ENCODE measurements around the gene MYO1G.

MYO1G gene

DNA sequence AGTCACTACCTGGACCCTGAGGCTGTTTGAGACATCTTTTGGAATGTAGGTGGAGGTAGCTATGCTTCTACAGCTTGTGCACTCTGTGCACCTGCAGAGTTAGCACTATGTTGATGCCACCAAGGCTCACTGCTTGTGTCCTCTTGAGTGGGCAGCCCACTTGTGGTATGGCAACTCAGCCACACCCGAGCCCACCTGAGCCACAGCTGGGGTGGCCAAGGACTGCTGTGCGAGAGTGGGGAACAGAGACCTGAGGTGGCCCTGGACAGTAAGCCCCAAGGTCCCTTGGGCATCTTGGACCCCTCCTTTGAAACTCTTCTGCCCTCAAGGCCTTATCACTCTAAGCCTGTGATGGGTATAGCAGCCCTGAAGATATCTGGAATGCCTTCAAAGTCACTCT lies 25.7 kb downstream of the MYO1G start:
- no peak overlapping the region for H2BK120ac ChIP-seq (ENCODE audit: low read depth, low read length)
- H3K23ac ChIP-seq (ENCODE audit: low read depth, low read length, poor library complexity): no peak overlapping the region
- H3K4ac ChIP-seq (ENCODE audit: low read length): no peak overlapping the region
- no peaks in the 10 kb centered on the region for H3K79me1 ChIP-seq (ENCODE audit: low read depth, low read length)
- H4K91ac ChIP-seq (ENCODE audit: low read depth, low read length, poor library complexity): no peak overlapping the region
- no peak overlapping the region for H3K4me2 ChIP-seq (ENCODE audit: insufficient read depth, low read length, poor library complexity, severe bottlenecking)
- H3K4me3 ChIP-seq (ENCODE audit: low read length in 2 of 2): no peak overlapping the region
- H2AK5ac ChIP-seq (ENCODE audit: low read depth, low read length): no peak overlapping the region
- no peaks in the 10 kb centered on the region for H3K9me3 ChIP-seq (replicated peaks in 1 of 2; ENCODE audit: control insufficient read depth in 2 of 2, insufficient read depth in 1 of 2, low read depth in 1 of 2, low read length in 2 of 2)
- H3K18ac ChIP-seq (ENCODE audit: low read length): no peak overlapping the region
- H3K9ac ChIP-seq (ENCODE audit: low read depth, low read length, poor library complexity): no peak overlapping the region
- no peak overlapping the region for H3K14ac ChIP-seq (ENCODE audit: low read length)
- peaks cover 0 to 7% of the 10 kb centered on the region in 2 donors for H3K4me1 ChIP-seq (ENCODE audit: control insufficient read depth in 2 of 2, insufficient read depth in 1 of 2, low read depth in 1 of 2, low read length in 2 of 2)
- WGBS, 2 donors (ENCODE audit: extremely low coverage in 2 of 2, insufficient read length in 2 of 2, insufficient replicate concordance in 1 of 2): no CpG with 5 or more reads among the region's 2 CpGs
- no peak overlapping the region for H2BK5ac ChIP-seq (ENCODE audit: low read length)
- DNase-seq (ENCODE audit: low spot score): no peak
- H3K27me3 ChIP-seq (ENCODE audit: control insufficient read depth in 3 of 3, insufficient read depth in 3 of 3, low read depth in 1 of 3, low read length in 3 of 3): peaks cover 0 to 9% (median 0%) of the 10 kb centered on the region in 3 experiments
- H2BK15ac ChIP-seq (ENCODE audit: low read length): no peak overlapping the region
- H2AFZ ChIP-seq (ENCODE audit: low read length): no peak overlapping the region
- no peak overlapping the region for H2BK12ac ChIP-seq (ENCODE audit: low read length)
- no peak overlapping the region for H3K27ac ChIP-seq (replicated peaks; ENCODE audit: low read length)
- H4K8ac ChIP-seq (ENCODE audit: low read depth, low read length): peak overlapping the region; percentile 29
- H3K36me3 ChIP-seq (replicated peaks in 1 of 2; ENCODE audit: control insufficient read depth in 2 of 2, insufficient read depth in 2 of 2, low read length in 2 of 2): no peaks in the 10 kb centered on the region

DNA sequence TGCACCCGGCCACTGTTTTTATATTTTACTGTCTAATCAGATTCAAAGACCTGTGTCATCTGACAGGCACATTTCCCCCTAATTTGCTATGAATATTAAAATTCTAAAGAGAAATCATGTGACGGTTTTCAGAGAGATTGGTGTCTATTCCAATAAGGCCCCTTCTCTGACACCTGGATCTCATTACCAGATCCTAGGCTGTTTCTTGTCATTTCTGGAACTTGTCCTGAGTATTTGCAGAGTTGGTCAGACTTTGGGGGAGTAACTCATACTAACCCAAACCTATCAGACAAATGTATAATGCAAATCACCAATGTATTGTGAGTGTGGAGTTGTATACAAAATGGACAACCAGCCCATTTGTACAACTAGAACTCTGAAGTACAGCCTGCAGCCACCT lies 29.5 kb downstream of the MYO1G start:
- no CpG with 5 or more reads among the region's 2 CpGs for WGBS, 2 donors (ENCODE audit: extremely low coverage in 2 of 2, insufficient read length in 2 of 2, insufficient replicate concordance in 1 of 2)
- H2BK5ac ChIP-seq (ENCODE audit: low read length): no peak overlapping the region

GRCh38 chr7:44945479-44945878 lies 33.3 kb downstream of the MYO1G start:
- Histone ChIP-seq H3K18ac (ENCODE audit: low read length) (no peak overlapping the region), H2AFZ (ENCODE audit: low read length) (no peak overlapping the region), H4K91ac (ENCODE audit: low read depth, low read length, poor library complexity) (no peak overlapping the region), H3K36me3 (replicated peaks in 1 of 2; ENCODE audit: control insufficient read depth in 2 of 2, insufficient read depth in 2 of 2, low read length in 2 of 2) (no peaks in the 10 kb centered on the region), H3K9me3 (replicated peaks in 1 of 2; ENCODE audit: control insufficient read depth in 2 of 2, insufficient read depth in 1 of 2, low read depth in 1 of 2, low read length in 2 of 2) (no peaks in the 10 kb centered on the region), H3K14ac (ENCODE audit: low read length) (no peak overlapping the region), H2AK5ac (ENCODE audit: low read depth, low read length) (no peak overlapping the region), H2BK12ac (ENCODE audit: low read length) (no peak overlapping the region), H3K4ac (ENCODE audit: low read length) (no peak overlapping the region), H3K4me1 (ENCODE audit: control insufficient read depth in 2 of 2, insufficient read depth in 1 of 2, low read depth in 1 of 2, low read length in 2 of 2) (no peaks in the 10 kb centered on the region), H3K4me3 (ENCODE audit: low read length in 2 of 2) (no peak overlapping the region), H3K23ac (ENCODE audit: low read depth, low read length, poor library complexity) (no peak overlapping the region), H3K27ac (replicated peaks; ENCODE audit: low read length) (no peak overlapping the region), H3K4me2 (ENCODE audit: insufficient read depth, low read length, poor library complexity, severe bottlenecking) (no peak overlapping the region), H4K8ac (ENCODE audit: low read depth, low read length) (no peak overlapping the region), H3K27me3 (ENCODE audit: control insufficient read depth in 3 of 3, insufficient read depth in 3 of 3, low read depth in 1 of 3, low read length in 3 of 3) (peaks cover 0 to 5% (median 0%) of the 10 kb centered on the region in 3 experiments), H3K79me1 (ENCODE audit: low read depth, low read length) (no peaks in the 10 kb centered on the region), H2BK15ac (ENCODE audit: low read length) (no peak overlapping the region), H3K9ac (ENCODE audit: low read depth, low read length, poor library complexity) (no peak overlapping the region), H2BK120ac (ENCODE audit: low read depth, low read length) (no peak overlapping the region), H2BK5ac (ENCODE audit: low read length) (no peak overlapping the region)
- no peak for DNase-seq (ENCODE audit: low spot score)
- no CpG with 5 or more reads among the region's 1 CpG for WGBS, 2 donors (ENCODE audit: extremely low coverage in 2 of 2, insufficient read length in 2 of 2, insufficient replicate concordance in 1 of 2)

More for the DNA sequence above, 29.5 kb downstream of the MYO1G start:
- H3K27ac ChIP-seq (replicated peaks; ENCODE audit: low read length): no peak overlapping the region
- no peak overlapping the region for H2BK15ac ChIP-seq (ENCODE audit: low read length)
- no peak overlapping the region for H4K91ac ChIP-seq (ENCODE audit: low read depth, low read length, poor library complexity)
- H2BK120ac ChIP-seq (ENCODE audit: low read depth, low read length): no peak overlapping the region
- no peaks in the 10 kb centered on the region for H3K4me1 ChIP-seq (ENCODE audit: control insufficient read depth in 2 of 2, insufficient read depth in 1 of 2, low read depth in 1 of 2, low read length in 2 of 2)
- H3K36me3 ChIP-seq (replicated peaks in 1 of 2; ENCODE audit: control insufficient read depth in 2 of 2, insufficient read depth in 2 of 2, low read length in 2 of 2): no peaks in the 10 kb centered on the region
- no peak overlapping the region for H2AK5ac ChIP-seq (ENCODE audit: low read depth, low read length)
- no peak overlapping the region for H3K18ac ChIP-seq (ENCODE audit: low read length)
- H3K27me3 ChIP-seq (ENCODE audit: control insufficient read depth in 3 of 3, insufficient read depth in 3 of 3, low read depth in 1 of 3, low read length in 3 of 3): peaks cover 0 to 9% (median 0%) of the 10 kb centered on the region in 3 experiments
- no peak overlapping the region for H2AFZ ChIP-seq (ENCODE audit: low read length)
- H3K4me3 ChIP-seq (ENCODE audit: low read length in 2 of 2): no peak overlapping the region
- no peak overlapping the region for H3K4me2 ChIP-seq (ENCODE audit: insufficient read depth, low read length, poor library complexity, severe bottlenecking)
- no peaks in the 10 kb centered on the region for H3K79me1 ChIP-seq (ENCODE audit: low read depth, low read length)
- no peak overlapping the region for H2BK12ac ChIP-seq (ENCODE audit: low read length)
- no peak overlapping the region for H3K4ac ChIP-seq (ENCODE audit: low read length)
- no peaks in the 10 kb centered on the region for H3K9me3 ChIP-seq (replicated peaks in 1 of 2; ENCODE audit: control insufficient read depth in 2 of 2, insufficient read depth in 1 of 2, low read depth in 1 of 2, low read length in 2 of 2)
- no peak overlapping the region for H3K23ac ChIP-seq (ENCODE audit: low read depth, low read length, poor library complexity)
- H3K9ac ChIP-seq (ENCODE audit: low read depth, low read length, poor library complexity): no peak overlapping the region
- DNase-seq (ENCODE audit: low spot score): no peak
- H4K8ac ChIP-seq (ENCODE audit: low read depth, low read length): no peak overlapping the region
- H3K14ac ChIP-seq (ENCODE audit: low read length): no peak overlapping the region

- Histone ChIP-seq H4K8ac (ENCODE audit: low read depth, low read length) (no peak overlapping the region), H2AFZ (ENCODE audit: low read length) (no peak overlapping the region)
- DNase-seq (ENCODE audit: low spot score): no peak
Observed at GRCh38 chr7:44944821-44945220, 34.0 kb downstream of the MYO1G start.

More at GRCh38 chr7:44944821-44945220, 34.0 kb downstream of the MYO1G start:
- Histone ChIP-seq H2AK5ac (ENCODE audit: low read depth, low read length) (no peak overlapping the region), H4K91ac (ENCODE audit: low read depth, low read length, poor library complexity) (no peak overlapping the region), H3K4me2 (ENCODE audit: insufficient read depth, low read length, poor library complexity, severe bottlenecking) (no peak overlapping the region), H3K14ac (ENCODE audit: low read length) (no peak overlapping the region), H3K9ac (ENCODE audit: low read depth, low read length, poor library complexity) (no peak overlapping the region), H3K27me3 (ENCODE audit: control insufficient read depth in 3 of 3, insufficient read depth in 3 of 3, low read depth in 1 of 3, low read length in 3 of 3) (peaks cover 0 to 4% (median 0%) of the 10 kb centered on the region in 3 experiments), H2BK12ac (ENCODE audit: low read length) (no peak overlapping the region), H3K4me1 (ENCODE audit: control insufficient read depth in 2 of 2, insufficient read depth in 1 of 2, low read depth in 1 of 2, low read length in 2 of 2) (no peaks in the 10 kb centered on the region), H2BK120ac (ENCODE audit: low read depth, low read length) (no peak overlapping the region), H2BK5ac (ENCODE audit: low read length) (no peak overlapping the region), H3K23ac (ENCODE audit: low read depth, low read length, poor library complexity) (no peak overlapping the region), H3K27ac (replicated peaks; ENCODE audit: low read length) (no peak overlapping the region), H2BK15ac (ENCODE audit: low read length) (no peak overlapping the region), H3K9me3 (replicated peaks in 1 of 2; ENCODE audit: control insufficient read depth in 2 of 2, insufficient read depth in 1 of 2, low read depth in 1 of 2, low read length in 2 of 2) (no peaks in the 10 kb centered on the region), H3K4me3 (ENCODE audit: low read length in 2 of 2) (no peak overlapping the region), H3K4ac (ENCODE audit: low read length) (no peak overlapping the region), H3K79me1 (ENCODE audit: low read depth, low read length) (no peaks in the 10 kb centered on the region), H3K18ac (ENCODE audit: low read length) (no peak overlapping the region), H3K36me3 (replicated peaks in 1 of 2; ENCODE audit: control insufficient read depth in 2 of 2, insufficient read depth in 2 of 2, low read length in 2 of 2) (no peaks in the 10 kb centered on the region)
- WGBS, 2 donors (ENCODE audit: extremely low coverage in 2 of 2, insufficient read length in 2 of 2, insufficient replicate concordance in 1 of 2): no CpG with 5 or more reads among the region's 7 CpGs

Measured in neuronal stem cell (in vitro differentiated cells).